Pancreas (tissue), 10 donors: ENCODE results near the gene ATRN. TPM values are rescaled to one million over a fixed set of nuclear protein-coding genes. Genes with fewer than 3 reads are reported as not detected.

Source experiments
- ATAC-seq, 4 donors: fragments of 200-7000 bp; cut with Tn5 transposase; one replicate each; pipeline versions ENCODE4 v1.8.0 to v1.9.1; 2020; ENCODE audit warnings: mild to moderate bottlenecking in 4 of 4, moderate library complexity in 4 of 4
- DNase-seq, 6 donors: peaks; one replicate each; pipeline ENCODE4 v3.0.0-alpha.2; 2020
- FAIRE-seq: peaks from 2 replicates; lab custom pipeline; 2012; peaks lifted over from hg19 to GRCh38; lab: Jason Lieb, UNC
- H3K27ac ChIP-seq, 4 donors: fragments of 200-600 bp; sonication (generic); 1 replicate in 3 of 4; 2 replicates in 1 of 4; pipeline versions ENCODE4 v1.5.0 to v1.8.0; 2020
- H3K27me3 ChIP-seq, 4 donors: fragments of 200-600 bp; one replicate each; pipeline ENCODE4 v1.8.0; 2021
- H3K36me3 ChIP-seq, 3 donors: fragments of 200-600 bp; sonication (generic) in 1 of 3; one replicate each; pipeline versions ENCODE4 v1.5.0 to v1.8.0; 2020 to 2021
- H3K4me1 ChIP-seq, 3 donors: fragments of 200-600 bp; one replicate each; pipeline ENCODE4 v1.8.0; 2021
- H3K4me3 ChIP-seq, 4 donors: fragments of 200-600 bp; sonication (generic) in 2 of 4; one replicate each; pipeline versions ENCODE4 v1.5.0 to v1.8.0; 2020 to 2021
- H3K9me3 ChIP-seq, 4 donors: fragments of 200-600 bp; one replicate each; pipeline ENCODE4 v1.8.0; 2021
- WGBS, 2 donors: extraction: QIAGEN DNeasy Blood & Tissue Kit; methylation state at CpG; one replicate each; pipeline ENCODE4 v1.1.7; 2013; 5-methylcytosine and 5-hydroxymethylcytosine counted together
- intact Hi-C, 3 donors: fragments of 100-400 bp; cut with DNase I; formaldehyde crosslinking; loops; one replicate each; pipeline versions ENCODE4 v1.11.1 to v1.14.2; 2022
- polyA plus RNA-seq, 2 donors: library from polyadenylated mRNA; stranded (reverse); fragments of 200-250 nt; gene quantifications; one replicate each; pipeline ENCODE4 v1.2.3, GENCODE V29; 2013
- total RNA-seq, 6 donors: library from RNA; stranded (reverse); fragmentation: NEBNext Ultra II Directional in 4 of 6; extraction: Animal tissue kit (Norgen Biotek cat#: 25700) in 4 of 6; gene quantifications; one replicate each; pipeline versions ENCODE4 v1.2.1 to v1.2.4, GENCODE V29; 2021 to 2023
- TF ChIP-seq, protein P1 (sequence below), 4 donors: fragments of 200-600 bp; sonication (generic) in 3 of 4; IDR thresholded peaks; one replicate each; pipeline versions ENCODE4 v1.5.0 to v1.8.0; 2021; ENCODE audit warnings: antibody characterized with exemption in 4 of 4
- donor health status: healthy with polysubstance abuse.
- donor health status: DM: no; HTN: no; CAD: no; lungs with moderate emphysema.
- donor health status: DM: no; HTN: no; CAD: no.
- donor health status: control.
- donor health status: control.
- donor health status: Bipolar disorder and iron deficiency.
- donor health status: DM: yes; HTN: yes; CAD: no.
- donor health status: DM: no; HTN: no; CAD: no.
- donor health status: DM: no; HTN: no; CAD: no.
- donor health status: DM: yes; HTN: yes; CAD: no.

The ATRN gene
- total and polyA plus RNA-seq, 8 donors = 3.6 to 30.4 (median 20.6) TPM

DNA sequence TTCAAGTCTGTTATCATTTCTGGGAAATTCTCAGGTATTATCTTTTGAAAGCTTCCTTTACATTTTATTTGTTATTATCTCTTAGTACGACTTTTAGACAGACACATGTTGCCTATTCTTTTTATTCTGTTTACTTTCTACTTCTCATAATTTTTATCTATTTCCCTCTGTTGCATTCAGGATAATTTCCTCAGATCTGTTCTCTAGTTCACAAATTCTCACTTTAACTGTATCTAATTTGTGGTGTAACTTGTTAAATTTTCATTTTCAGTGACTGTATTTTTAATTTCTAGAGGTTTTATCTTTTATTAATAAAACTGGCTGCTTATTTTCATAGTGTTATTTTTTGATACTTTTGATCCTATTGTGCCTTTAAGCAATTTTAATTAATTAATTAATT is 16.0 kb downstream of the ATRN start:
- FAIRE-seq = peak; percentile 5
- intact Hi-C loops = no loop called here

DNA sequence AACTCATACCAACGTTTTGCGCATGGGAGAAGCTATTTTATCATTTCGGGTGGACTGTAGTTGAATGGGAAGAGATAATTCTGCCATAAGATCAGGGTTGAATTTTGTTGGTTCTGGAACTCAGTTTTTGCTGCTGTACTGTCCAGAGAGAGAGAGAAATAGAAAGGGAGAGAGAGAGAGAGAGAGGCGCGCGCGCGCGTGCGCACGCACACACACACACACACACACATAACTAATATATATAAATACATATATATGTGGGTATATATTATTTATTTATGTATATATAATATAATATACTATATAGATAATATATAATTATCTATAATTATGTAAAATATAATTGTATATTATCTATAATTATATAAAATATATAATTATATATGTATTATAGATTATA is 21.9 kb downstream of the ATRN start:
- Histone ChIP-seq H3K27me3 (no peaks in the 10 kb centered on the region), H3K9me3 (no peaks in the 10 kb centered on the region), H3K36me3 (peaks cover 0 to 4% (median 0%) of the 10 kb centered on the region in 3 donors), H3K4me1 (no peaks in the 10 kb centered on the region), H3K4me3 (no peak overlapping the region), H3K27ac (no peak overlapping the region)
- intact Hi-C loops = no loop called here
- FAIRE-seq (peak; percentile 82), ATAC-seq (no peak), DNase-seq (no peak)
- TF ChIP-seq, protein P1, sequence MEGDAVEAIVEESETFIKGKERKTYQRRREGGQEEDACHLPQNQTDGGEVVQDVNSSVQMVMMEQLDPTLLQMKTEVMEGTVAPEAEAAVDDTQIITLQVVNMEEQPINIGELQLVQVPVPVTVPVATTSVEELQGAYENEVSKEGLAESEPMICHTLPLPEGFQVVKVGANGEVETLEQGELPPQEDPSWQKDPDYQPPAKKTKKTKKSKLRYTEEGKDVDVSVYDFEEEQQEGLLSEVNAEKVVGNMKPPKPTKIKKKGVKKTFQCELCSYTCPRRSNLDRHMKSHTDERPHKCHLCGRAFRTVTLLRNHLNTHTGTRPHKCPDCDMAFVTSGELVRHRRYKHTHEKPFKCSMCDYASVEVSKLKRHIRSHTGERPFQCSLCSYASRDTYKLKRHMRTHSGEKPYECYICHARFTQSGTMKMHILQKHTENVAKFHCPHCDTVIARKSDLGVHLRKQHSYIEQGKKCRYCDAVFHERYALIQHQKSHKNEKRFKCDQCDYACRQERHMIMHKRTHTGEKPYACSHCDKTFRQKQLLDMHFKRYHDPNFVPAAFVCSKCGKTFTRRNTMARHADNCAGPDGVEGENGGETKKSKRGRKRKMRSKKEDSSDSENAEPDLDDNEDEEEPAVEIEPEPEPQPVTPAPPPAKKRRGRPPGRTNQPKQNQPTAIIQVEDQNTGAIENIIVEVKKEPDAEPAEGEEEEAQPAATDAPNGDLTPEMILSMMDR (IDR thresholded peaks at IDR 0.05) = no peak
- 86 to 94% methylated on average over 11 of the region's 11 CpGs for WGBS, 2 donors

More for the DNA sequence above, 16.0 kb downstream of the ATRN start:
- Histone ChIP-seq H3K27me3 (no peaks in the 10 kb centered on the region), H3K27ac (no peak overlapping the region), H3K4me1 (peaks cover 8 to 24% (median 10%) of the 10 kb centered on the region in 3 donors), H3K36me3 (peaks cover 0 to 4% (median 0%) of the 10 kb centered on the region in 3 donors), H3K9me3 (no peaks in the 10 kb centered on the region), H3K4me3 (no peak overlapping the region)
- WGBS, 2 donors = 94 to 95% methylated on average over 1 of the region's 1 CpG
- TF ChIP-seq, protein P1 (IDR thresholded peaks at IDR 0.05) = no peak
- ATAC-seq (no peak), DNase-seq (no peak)

DNA sequence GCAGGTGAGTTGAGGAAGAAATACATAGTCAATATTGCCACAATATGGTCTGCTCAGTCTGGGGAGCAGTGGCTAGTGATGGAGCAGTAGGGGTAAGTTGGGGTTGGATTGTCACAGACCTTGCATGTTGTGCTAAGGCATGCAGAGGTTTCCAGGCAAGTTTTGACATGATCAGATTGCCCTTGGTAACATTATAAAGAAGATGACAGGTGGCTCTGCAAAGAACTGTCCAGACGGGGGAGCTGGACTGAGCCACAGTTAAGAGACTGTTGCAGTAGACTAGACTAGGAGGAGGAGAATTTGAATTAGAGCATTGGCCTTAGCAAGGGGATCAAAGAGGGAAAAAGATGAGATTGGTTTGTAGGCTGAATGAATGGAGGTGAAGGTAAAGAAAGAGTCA is 23.4 kb downstream of the ATRN start:
- no peak for ATAC-seq
- FAIRE-seq = no peak
- Histone ChIP-seq H3K27ac (no peak overlapping the region), H3K36me3 (peaks cover 0 to 4% (median 0%) of the 10 kb centered on the region in 3 donors), H3K4me1 (no peaks in the 10 kb centered on the region), H3K4me3 (no peak overlapping the region), H3K27me3 (no peaks in the 10 kb centered on the region), H3K9me3 (no peaks in the 10 kb centered on the region)
- 84 to 92% methylated on average over 1 of the region's 1 CpG for WGBS, 2 donors
- no peak for DNase-seq
- intact Hi-C loops = no loop called here
- TF ChIP-seq, protein P1 (IDR thresholded peaks at IDR 0.05) = no peak

DNA sequence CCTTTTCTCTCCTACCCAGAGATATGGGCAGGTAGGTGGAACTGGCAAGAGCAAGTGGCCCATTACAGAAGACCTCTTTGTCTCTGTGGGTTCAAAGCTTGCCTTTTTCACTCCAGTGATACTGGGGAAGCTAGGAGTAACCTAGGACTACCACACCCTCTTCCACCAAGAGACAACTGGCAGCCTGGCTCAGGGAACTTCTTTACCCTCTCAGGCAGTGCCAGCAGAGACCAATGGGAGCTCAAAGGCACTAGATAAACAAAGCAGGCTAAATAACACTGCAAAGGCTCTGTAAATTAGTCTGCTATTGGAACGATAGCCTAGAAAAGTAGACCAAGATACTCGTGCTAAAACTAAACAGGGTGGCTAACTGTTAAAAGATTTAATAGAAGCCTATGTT is 32.1 kb downstream of the ATRN start:
- TF ChIP-seq, protein P1 (IDR thresholded peaks at IDR 0.05) = no peak
- Histone ChIP-seq H3K27ac (no peak overlapping the region), H3K9me3 (no peaks in the 10 kb centered on the region), H3K36me3 (no peaks in the 10 kb centered on the region), H3K27me3 (no peaks in the 10 kb centered on the region), H3K4me1 (no peaks in the 10 kb centered on the region), H3K4me3 (no peak overlapping the region)
- WGBS, 2 donors = 83 to 90% methylated on average over 2 of the region's 2 CpGs
- FAIRE-seq (no peak), DNase-seq (no peak), ATAC-seq (no peak)
- intact Hi-C loops = no loop called here

DNA sequence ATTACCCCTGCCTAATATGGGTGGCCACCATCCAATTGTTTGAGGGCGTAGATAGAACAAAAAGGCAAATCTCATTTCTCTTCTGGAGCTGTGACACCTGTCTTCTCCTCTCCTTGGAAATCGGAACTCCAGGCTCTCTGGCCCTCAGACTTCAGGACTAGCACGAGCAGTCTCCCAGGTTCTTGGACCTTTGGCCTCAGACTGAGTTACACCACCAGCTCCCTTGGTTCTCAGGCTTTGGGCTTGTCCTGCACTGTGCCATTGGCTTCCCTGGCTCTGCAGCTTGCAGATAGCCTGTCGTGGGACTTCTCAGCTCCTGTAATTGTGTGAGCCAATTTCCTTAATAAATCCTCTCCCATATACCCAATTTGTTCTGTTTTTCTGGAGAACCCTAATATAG is 34.3 kb downstream of the ATRN start:
- intact Hi-C loops = no loop called here
- Histone ChIP-seq H3K9me3 (no peaks in the 10 kb centered on the region), H3K4me1 (no peaks in the 10 kb centered on the region), H3K27ac (no peak overlapping the region), H3K4me3 (no peak overlapping the region), H3K27me3 (no peaks in the 10 kb centered on the region), H3K36me3 (no peaks in the 10 kb centered on the region)
- FAIRE-seq (no peak), ATAC-seq (no peak), DNase-seq (no peak)
- TF ChIP-seq, protein P1 (IDR thresholded peaks at IDR 0.05) = no peak
- WGBS, 2 donors = 73 to 75% methylated on average over 4 of the region's 4 CpGs
